GM12865 (cell line): ENCODE measurements around the gene ROCK2.

Experiments
- DNase-seq: peaks from one replicate; pipeline ENCODE4 v3.0.0; 2010; ENCODE audit warnings: low read depth
- H3K4me3 ChIP-seq: 2 replicates; pipeline ENCODE4 v1.5.1; 2011; ENCODE audit warnings: mild to moderate bottlenecking, low read depth, low read length, control low read depth
- TF ChIP-seq, protein P1 (sequence below): IDR thresholded peaks from 2 replicates; pipeline ENCODE4 v1.5.1; 2011; ENCODE audit warnings: low read length, control low read depth, low read depth, inconsistent platforms; ENCODE audit not compliant: insufficient read depth; ENCODE audit errors: missing control alignments

ROCK2 gene

GRCh38 chr2:11201969-11202368, 142.5 kb downstream of the ROCK2 start:
- TF ChIP-seq, protein P1, sequence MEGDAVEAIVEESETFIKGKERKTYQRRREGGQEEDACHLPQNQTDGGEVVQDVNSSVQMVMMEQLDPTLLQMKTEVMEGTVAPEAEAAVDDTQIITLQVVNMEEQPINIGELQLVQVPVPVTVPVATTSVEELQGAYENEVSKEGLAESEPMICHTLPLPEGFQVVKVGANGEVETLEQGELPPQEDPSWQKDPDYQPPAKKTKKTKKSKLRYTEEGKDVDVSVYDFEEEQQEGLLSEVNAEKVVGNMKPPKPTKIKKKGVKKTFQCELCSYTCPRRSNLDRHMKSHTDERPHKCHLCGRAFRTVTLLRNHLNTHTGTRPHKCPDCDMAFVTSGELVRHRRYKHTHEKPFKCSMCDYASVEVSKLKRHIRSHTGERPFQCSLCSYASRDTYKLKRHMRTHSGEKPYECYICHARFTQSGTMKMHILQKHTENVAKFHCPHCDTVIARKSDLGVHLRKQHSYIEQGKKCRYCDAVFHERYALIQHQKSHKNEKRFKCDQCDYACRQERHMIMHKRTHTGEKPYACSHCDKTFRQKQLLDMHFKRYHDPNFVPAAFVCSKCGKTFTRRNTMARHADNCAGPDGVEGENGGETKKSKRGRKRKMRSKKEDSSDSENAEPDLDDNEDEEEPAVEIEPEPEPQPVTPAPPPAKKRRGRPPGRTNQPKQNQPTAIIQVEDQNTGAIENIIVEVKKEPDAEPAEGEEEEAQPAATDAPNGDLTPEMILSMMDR: no peak
- no peak overlapping the region for H3K4me3 ChIP-seq
- DNase-seq: no peak

DNA sequence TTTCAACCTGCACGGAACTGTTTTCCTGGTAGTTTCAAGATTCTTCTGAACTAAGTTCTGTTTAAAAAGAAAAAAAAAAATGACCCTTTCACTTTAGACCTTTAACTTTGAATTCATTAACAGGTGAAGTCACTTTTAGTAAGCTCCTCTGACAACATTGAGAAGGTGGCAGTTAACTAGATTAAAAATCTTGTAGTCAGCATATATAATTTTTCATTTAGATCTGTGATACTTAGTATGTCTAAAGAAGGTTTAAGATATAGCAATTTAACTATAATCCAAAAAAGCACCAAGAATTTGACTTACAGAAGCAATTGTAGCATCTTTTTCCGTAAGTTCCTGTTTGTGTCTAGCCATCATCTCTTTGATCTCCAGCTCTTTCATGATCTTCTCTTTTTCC, 143.8 kb downstream of the ROCK2 start:
- TF ChIP-seq, protein P1: no peak
- DNase-seq: no peak
- H3K4me3 ChIP-seq: no peak overlapping the region

GRCh38 chr2:11196246-11196645, 148.2 kb downstream of the ROCK2 start:
- TF ChIP-seq, protein P1: no peak
- no peak overlapping the region for H3K4me3 ChIP-seq
- DNase-seq: no peak

DNA sequence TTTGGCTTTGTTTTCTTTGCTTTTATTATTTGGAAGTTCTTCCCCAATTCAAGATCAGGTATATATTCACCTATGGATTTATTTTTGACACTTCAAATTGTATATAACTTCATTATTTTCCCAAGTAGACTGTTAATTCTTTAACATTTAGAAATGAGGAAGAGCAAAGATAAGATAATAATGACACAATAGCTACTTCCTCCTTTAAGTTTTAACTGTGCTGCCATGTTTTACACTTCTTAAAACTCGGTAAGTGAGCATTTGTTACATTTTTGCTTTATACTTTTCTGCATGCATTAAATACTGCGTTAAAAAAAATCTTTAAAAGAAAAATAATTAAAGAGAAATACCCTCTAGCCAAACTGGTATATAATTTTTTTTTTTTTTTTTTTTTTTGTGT, 156.7 kb downstream of the ROCK2 start:
- no peak for DNase-seq
- H3K4me3 ChIP-seq: no peak overlapping the region
- TF ChIP-seq, protein P1: no peak

DNA sequence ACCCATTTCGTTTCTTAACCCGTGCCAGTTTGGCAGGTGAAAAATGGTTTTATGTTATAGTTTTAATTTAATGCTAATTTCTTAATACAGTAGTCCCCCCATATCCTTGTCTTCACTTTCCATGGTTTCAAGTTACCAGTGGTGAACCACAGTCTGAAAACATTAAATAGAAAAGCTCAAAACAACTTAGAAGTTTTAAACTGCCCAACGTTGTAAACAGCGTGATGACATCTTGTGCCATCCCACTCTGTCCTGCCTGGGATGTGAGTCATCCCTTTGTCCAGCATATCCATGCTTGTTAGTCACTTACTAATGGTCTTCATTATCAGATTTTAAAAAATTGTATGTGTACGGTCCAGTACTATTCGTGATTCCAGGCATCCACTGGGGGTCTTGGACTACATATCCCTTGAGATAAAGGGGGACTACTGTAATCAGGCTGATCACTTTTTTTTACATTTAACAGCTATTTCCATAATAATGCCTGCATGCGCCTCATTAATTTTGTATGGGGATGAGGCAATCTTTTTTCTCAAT, 157.3 kb downstream of the ROCK2 start:
- DNase-seq: no peak
- TF ChIP-seq, protein P1: no peak
- H3K4me3 ChIP-seq: no peak overlapping the region

- DNase-seq: no peak
- H3K4me3 ChIP-seq: no peak overlapping the region
- TF ChIP-seq, protein P1: no peak
These were observed 158.3 kb downstream of the ROCK2 start for GRCh38 chr2:11186145-11186544.

DNA sequence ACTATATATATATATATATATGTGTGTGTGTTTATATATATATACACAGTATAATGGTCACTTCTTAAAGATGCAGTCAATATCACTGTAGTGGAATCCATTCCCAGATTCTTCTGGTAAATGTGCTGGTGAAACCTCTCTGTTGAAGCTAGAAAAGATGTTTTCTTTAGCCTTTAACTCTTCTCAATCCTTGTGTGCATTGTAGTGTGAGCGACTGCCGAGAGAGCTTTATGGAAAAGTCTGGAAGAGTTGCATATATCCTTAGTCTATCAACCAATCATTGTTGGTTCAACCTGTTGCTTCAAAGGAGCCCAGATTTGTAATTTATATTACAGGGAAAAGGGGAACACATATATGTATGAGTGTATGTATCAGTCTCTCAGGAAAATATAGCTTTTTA, 161.5 kb downstream of the ROCK2 start:
- TF ChIP-seq, protein P1: no peak
- no peak overlapping the region for H3K4me3 ChIP-seq
- DNase-seq: no peak
